ENCODE results near the gene MYO5A.

- TF ChIP-seq CTCF (IDR thresholded peaks at IDR 0.05) (no peak), ZFX (IDR thresholded peaks at IDR 0.05; ENCODE audit: borderline replicate concordance) (no peak)
Measured at GRCh38 chr15:52546031-52546751, 17.5 kb upstream of the MYO5A start.
